AG04450 (cell line): ENCODE measurements around the gene RABGGTA. TPM values are rescaled to one million over a fixed set of nuclear protein-coding genes. Genes with fewer than 3 reads are reported as not detected.

Source experiments
- CTCF ChIA-PET: fragments of 300-600, 350-600 bp; formaldehyde crosslinking; extraction: SDS; loops from one replicate; lab custom pipeline; 2022; ENCODE audit warnings: antibody characterized with exemption, inconsistent platforms; lab: Charles Lee
- POLR2A ChIA-PET: fragments of 350-600 bp; formaldehyde crosslinking; extraction: SDS; loops from one replicate; lab custom pipeline; 2021; ENCODE audit warnings: antibody characterized with exemption, inconsistent platforms; lab: Yijun Ruan, JAX
- DNase-seq: peaks from one replicate; pipeline ENCODE4 v3.0.0-alpha.2; 2011; ENCODE audit warnings: low read depth, low spot score
- H3K27ac ChIP-seq: one replicate; pipeline ENCODE4 v1.5.1; 2012; ENCODE audit warnings: low read depth, low read length, control low read depth
- H3K27me3 ChIP-seq: one replicate; pipeline ENCODE4 v1.6.0; 2012; ENCODE audit warnings: low read length; ENCODE audit not compliant: control insufficient read depth, insufficient read depth
- H3K4me3 ChIP-seq: 2 replicates; pipeline ENCODE4 v1.5.1; 2011; ENCODE audit warnings: mild to moderate bottlenecking, low read depth, low read length, control low read depth
- H3K9me3 ChIP-seq: 2 replicates; pipeline ENCODE4 v1.5.1; 2012; ENCODE audit warnings: low read length; ENCODE audit not compliant: control insufficient read depth, insufficient read depth
- polyA plus RNA-seq: library from polyadenylated mRNA; depleted of rRNA; stranded (reverse); fragments of >200 nt; gene quantifications from 2 replicates; pipeline ENCODE4 v1.2.3, GENCODE V29; 2011
- TF ChIP-seq, protein P1 (sequence below): IDR thresholded peaks from 2 replicates; pipeline ENCODE4 v1.5.1; 2011; ENCODE audit warnings: low read depth, low read length, control low read depth, inconsistent platforms

The RABGGTA gene
- polyA plus RNA-seq, 1 experiment, result 17.9 TPM

DNA sequence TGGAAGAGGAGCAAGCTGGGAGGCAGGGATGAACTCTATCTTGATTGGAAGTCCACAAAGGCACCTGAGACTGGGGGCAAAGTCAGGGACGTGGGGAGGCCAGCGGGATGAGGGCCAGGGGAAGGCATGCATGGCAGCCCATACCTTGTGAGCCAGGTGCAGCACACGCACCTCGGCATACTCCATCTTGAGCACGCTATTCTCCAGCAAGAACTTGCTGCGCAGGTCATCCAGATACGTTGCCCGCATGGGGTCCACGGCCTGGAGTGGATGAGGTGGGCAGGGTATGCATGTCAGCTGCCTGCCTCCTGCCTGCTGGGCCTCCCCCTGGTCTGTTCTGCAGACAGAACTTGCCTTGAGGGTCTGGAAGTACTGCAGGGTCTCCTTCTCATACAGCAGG, 3.9 kb downstream of the RABGGTA start:
- Histone ChIP-seq H3K9me3 (no peaks in the 10 kb centered on the region), H3K4me3 (no peak overlapping the region), H3K27ac (no peak overlapping the region), H3K27me3 (no peaks in the 10 kb centered on the region)
- TF ChIP-seq, protein P1, sequence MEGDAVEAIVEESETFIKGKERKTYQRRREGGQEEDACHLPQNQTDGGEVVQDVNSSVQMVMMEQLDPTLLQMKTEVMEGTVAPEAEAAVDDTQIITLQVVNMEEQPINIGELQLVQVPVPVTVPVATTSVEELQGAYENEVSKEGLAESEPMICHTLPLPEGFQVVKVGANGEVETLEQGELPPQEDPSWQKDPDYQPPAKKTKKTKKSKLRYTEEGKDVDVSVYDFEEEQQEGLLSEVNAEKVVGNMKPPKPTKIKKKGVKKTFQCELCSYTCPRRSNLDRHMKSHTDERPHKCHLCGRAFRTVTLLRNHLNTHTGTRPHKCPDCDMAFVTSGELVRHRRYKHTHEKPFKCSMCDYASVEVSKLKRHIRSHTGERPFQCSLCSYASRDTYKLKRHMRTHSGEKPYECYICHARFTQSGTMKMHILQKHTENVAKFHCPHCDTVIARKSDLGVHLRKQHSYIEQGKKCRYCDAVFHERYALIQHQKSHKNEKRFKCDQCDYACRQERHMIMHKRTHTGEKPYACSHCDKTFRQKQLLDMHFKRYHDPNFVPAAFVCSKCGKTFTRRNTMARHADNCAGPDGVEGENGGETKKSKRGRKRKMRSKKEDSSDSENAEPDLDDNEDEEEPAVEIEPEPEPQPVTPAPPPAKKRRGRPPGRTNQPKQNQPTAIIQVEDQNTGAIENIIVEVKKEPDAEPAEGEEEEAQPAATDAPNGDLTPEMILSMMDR, result no peak
- ChIA-PET POLR2A (no interaction called here), CTCF (interaction anchor here (2.1 kb wide), 1 partner anchor 177 kb away, joined by 4 read pairs; no protein-coding TSS in a partner anchor)
- DNase-seq, result no peak

DNA sequence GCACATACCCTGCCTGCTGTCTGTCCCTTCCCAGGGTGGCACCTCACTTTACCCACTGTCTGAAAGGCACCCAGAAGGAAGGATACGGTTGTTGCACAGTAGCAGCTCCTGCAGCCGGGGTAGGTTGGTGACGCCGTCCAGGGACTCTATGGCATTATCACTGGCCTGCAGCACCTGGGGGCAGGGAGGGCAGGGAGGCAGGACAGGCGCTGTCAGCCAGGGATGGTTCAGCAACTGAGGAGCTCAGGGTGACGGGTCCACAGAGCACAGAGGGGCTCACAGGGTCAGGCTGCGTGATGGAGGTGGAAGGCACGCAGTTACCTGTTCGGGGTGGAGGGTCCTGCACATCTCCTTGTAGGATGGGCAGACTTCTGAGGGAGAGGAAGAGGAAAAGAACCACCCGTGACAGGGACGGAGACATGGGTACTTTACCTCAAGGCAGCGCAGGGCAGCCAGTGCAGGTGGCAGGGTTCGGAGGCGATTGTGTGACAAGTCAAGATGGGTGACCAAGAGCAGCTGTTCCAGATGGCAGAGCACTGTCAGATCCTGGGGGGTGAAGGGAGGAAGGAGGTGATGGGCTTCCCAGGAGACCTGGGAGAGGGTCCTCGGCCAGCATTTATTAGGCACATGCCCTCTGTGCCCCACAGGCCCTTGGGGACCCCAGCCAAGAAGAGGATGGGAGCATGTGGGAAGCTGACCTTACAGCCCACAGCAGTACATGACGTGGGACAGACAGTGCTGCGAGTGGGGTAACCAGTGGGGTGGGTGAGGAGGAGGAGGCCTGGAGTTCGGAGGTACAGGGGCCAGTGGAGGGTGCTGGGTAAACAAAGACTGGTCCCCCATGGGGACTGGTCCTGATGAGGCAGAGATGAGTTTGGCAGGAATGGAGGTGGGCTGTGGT, 4.8 kb downstream of the RABGGTA start:
- ChIA-PET CTCF (no interaction called here), POLR2A (no interaction called here)
- TF ChIP-seq, protein P1, result no peak
- Histone ChIP-seq H3K9me3 (no peaks in the 10 kb centered on the region), H3K27ac (no peak overlapping the region), H3K4me3 (no peak overlapping the region), H3K27me3 (no peaks in the 10 kb centered on the region)
- no peak for DNase-seq

DNA sequence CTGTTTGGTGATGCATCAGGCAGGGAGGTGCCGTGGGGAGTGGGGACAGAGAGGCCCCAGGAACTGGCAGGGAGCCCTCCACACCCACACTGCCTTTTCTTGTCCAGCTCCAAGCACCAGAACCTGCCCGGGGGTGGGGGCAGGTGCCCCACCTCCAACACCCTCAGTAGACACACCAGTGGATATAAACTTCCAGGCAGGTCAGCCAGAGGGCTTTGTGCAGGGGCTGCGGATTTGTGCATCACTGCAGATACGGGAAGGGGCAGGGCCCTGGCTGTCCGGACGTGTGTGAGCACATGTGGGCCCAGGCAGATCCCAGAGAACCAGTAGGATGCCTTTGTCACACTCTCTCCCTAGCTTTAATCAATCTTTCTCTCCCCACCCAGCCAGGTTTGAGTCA, 7.1 kb downstream of the RABGGTA start:
- no peak overlapping the region for H3K27ac ChIP-seq
- H3K27me3 ChIP-seq, result no peaks in the 10 kb centered on the region
- DNase-seq, result no peak
- H3K4me3 ChIP-seq, result no peak overlapping the region
- POLR2A ChIA-PET, result interaction anchor here (0.7 to 1.8 kb wide), 2 partner anchors 22 to 123 kb away, joined by 3 to 4 read pairs; partner anchors contain the start of genes EMC9 and TINF2
- CTCF ChIA-PET, result interaction anchor here (0.6 kb wide), 1 partner anchor 28 kb away, joined by 3 read pairs; no protein-coding TSS in a partner anchor
- H3K9me3 ChIP-seq, result no peaks in the 10 kb centered on the region
- TF ChIP-seq, protein P1, result no peak

DNA sequence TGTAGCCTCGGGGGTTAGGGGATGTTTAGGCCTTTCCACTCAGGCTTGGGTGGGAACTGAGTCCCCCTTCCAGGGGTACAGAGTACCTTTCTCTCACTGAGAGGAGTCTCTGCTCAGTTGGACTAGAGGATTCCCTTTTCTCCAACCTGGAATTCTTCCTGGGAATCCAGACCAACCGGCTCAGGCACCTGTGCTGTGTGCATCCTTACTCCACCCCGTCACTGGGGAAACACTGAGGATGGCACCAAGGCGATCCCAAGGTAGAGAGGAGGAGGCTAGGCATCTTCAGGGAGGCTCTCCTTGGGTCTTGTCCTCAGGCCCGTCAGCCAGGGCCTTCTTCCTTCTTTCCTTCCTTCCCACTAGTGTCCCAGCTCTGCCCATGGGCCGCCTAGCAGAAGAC, 7.5 kb downstream of the RABGGTA start:
- no peak for DNase-seq
- TF ChIP-seq, protein P1, result no peak
- ChIA-PET CTCF (interaction anchor here (1.4 kb wide), 1 partner anchor 168 kb away, joined by 3 read pairs; no protein-coding TSS in a partner anchor), POLR2A (interaction anchor here (1.8 kb wide), 1 partner anchor 21 kb away, joined by 4 read pairs; the partner anchor contains the start of gene TINF2)
- Histone ChIP-seq H3K9me3 (no peaks in the 10 kb centered on the region), H3K4me3 (no peak overlapping the region), H3K27me3 (no peaks in the 10 kb centered on the region), H3K27ac (no peak overlapping the region)
